Forelimb muscle (tissue), 1 donor: ENCODE data around the gene P3H3. TPM values are rescaled to one million over a fixed set of nuclear protein-coding genes. Genes with fewer than 3 reads are reported as not detected.

Source experiments
- DNase-seq: peaks from one replicate; pipeline ENCODE4 v3.0.0-alpha.2; 2013; ENCODE audit warnings: low read depth
- polyA plus RNA-seq: library from polyadenylated mRNA; unstranded; fragments of 120-200 nt; gene quantifications from one replicate; pipeline ENCODE4 v1.2.1, GENCODE V29; 2013; ENCODE audit not compliant: insufficient read length

Gene P3H3
- polyA plus RNA-seq, 1 donor = 40.3 TPM

DNA sequence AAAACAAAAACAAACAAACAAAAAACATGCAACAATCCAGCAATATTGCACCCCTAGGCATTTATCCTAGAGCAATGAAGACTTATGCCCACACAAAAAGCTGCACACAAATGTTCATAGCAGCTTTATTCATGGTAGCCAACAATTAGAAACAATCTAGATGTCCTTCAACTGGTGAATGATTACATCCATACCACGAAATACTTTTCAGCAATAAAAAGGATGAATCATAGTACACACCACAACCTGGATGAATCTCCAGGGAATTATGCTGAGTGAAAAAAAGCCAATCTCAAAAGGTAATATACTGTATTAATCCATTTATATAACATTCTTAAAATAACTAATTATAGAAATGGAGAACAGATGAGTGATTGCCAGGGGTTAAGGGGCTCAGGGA, 21.0 kb upstream of the P3H3 start:
- no peak for DNase-seq

DNA sequence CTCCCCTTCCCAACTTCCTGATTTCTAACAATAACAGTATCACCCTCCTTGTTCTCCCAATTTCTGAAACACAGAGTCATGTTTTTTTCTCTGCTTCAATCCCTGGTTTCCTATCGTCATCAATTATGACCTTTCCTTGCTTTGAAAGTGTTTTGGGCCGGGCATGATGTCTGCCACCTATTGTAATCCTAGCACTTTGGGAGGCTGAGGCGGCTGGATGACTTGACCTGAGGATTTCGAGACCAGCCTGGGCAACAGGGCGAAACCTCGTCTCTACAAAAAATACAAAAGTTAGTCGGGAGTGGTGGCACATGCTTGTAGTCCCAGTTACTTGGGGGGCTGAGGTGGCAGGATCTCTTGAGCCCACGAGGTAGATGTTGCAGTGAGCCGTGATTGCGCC, 19.2 kb upstream of the P3H3 start:
- DNase-seq = no peak

DNA sequence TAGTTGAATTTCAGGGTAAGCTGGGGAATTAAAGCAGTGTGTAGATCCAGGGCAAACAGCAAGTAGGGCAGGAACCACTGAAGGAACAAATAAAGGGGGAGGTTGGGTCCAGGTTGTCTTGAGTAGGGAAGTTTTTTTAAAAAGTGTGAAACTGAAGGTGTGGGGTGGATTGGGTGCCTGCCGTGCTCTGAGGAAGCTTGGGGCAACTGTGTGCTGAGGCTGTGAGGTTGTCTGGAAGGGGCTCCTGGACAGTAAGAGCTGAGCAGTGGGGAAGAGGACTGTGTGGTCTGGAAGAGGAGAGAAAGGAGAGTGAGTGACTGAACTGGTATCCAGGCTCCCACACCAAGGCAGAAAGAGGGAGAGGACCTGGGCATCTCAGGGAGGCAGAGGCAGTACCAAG, 17.4 kb upstream of the P3H3 start:
- DNase-seq = no peak

GRCh38 chr12:6813363-6813762, 14.8 kb upstream of the P3H3 start:
- no peak for DNase-seq

- DNase-seq = no peak
Measured at GRCh38 chr12:6816598-6816997, 11.6 kb upstream of the P3H3 start.

- no peak for DNase-seq
Measured at GRCh38 chr12:6817098-6817497, 11.1 kb upstream of the P3H3 start.

- no peak for DNase-seq
Measured at GRCh38 chr12:6817662-6818157, 10.5 kb upstream of the P3H3 start.

DNA sequence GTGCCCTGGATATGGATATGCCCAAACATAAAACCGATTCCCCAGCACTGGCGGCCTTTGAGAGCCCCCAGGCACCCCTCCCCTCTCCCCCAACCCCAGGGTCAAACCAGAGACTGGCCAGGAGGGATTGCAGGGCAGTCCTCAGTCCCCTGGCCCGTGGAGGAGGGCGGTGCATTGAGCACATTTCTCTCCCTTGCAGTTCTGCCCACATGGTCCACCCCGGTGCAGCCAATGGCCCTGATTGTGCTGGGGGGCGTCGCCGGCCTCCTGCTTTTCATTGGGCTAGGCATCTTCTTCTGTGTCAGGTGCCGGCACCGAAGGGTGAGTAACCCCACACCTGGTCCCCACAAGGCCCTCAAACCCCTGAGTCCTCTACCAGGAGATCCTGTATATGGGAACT, 10.0 kb upstream of the P3H3 start:
- no peak for DNase-seq

DNA sequence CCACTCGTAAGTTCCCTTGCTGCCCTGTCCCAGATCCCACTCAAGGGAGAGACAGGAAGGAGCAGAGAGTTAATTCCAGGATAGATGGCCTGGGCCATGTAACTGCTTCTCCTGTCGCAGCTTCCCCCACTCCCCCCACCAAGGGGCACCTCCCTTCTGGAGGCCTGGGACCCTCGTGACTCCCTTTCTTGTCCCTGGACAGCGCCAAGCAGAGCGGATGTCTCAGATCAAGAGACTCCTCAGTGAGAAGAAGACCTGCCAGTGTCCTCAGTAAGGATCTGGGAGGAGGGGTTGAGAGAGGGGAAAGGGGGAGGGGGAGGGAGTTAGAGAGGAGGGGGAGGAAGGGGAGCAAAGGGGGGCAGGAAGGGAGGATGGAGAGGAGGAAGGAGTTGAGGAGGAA, 9.6 kb upstream of the P3H3 start:
- DNase-seq = no peak

DNA sequence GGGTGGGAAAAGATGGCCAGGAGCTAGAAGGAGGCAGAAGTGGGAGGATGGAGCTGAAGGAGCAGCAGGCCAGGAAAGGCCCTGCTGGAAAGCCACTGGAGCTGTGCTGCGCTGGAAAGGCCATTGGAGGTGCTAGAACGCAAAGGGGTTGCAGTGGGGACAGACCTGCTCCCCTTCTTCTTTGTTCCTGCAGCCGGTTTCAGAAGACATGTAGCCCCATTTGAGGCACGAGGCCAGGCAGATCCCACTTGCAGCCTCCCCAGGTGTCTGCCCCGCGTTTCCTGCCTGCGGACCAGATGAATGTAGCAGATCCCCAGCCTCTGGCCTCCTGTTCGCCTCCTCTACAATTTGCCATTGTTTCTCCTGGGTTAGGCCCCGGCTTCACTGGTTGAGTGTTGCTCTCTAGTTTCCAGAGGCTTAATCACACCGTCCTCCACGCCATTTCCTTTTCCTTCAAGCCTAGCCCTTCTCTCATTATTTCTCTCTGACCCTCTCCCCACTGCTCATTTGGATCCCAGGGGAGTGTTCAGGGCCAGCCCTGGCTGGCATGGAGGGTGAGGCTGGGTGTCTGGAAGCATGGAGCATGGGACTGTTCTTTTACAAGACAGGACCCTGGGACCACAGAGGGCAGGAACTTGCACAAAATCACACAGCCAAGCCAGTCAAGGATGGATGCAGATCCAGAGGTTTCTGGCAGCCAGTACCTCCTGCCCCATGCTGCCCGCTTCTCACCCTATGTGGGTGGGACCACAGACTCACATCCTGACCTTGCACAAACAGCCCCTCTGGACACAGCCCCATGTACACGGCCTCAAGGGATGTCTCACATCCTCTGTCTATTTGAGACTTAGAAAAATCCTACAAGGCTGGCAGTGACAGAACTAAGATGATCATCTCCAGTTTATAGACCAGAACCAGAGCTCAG, 8.8 kb upstream of the P3H3 start:
- DNase-seq = no peak

DNA sequence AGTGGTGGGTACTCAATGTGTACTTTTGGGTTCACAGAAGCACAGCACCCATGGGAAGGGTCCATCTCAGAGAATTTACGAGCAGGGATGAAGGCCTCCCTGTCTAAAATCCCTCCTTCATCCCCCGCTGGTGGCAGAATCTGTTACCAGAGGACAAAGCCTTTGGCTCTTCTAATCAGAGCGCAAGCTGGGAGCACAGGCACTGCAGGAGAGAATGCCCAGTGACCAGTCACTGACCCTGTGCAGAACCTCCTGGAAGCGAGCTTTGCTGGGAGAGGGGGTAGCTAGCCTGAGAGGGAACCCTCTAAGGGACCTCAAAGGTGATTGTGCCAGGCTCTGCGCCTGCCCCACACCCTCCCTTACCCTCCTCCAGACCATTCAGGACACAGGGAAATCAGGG, 8.0 kb upstream of the P3H3 start:
- DNase-seq = no peak

- no peak for DNase-seq
Measured at GRCh38 chr12:6821591-6822425, 6.4 kb upstream of the P3H3 start, which contains the start of gene GPR162. Gene GPR162 (plus strand): TSS chr12:6821821. CDS start chr12:6823899, 2,078 bp downstream.

DNA sequence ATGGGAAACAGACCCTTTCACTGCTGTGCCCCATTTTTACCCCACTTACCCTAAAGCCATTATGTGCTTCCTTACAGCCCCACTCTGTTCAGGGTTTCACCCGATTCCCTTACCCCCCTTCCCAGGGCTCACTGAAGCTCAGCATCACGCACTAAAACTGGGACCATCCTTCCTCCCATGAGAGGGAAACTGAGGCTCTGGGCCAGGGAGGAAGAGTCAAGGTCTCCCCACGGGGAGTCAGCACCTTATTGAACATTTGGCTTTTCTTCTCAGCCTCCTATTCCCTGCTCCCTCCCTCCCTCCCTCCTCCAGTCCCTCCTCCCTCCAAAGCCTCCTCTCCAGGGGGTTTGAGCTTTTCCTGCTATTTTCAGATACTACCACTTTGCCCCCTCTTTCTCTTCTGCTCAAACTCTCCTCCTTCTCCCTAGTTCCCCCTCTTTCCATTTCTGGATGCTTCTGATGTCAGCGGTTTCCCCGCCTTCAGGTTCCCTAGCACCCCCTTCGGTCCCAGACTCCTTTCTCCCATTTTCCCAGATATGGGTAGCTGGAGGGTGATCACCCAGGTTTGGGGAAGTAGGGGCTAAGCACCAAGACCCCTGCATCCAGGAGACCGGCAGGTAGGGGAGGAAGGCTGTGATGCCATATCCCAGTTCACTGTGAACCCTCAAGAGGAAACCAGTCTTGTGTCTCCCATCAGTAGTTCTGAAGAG, 5.6 kb upstream of the P3H3 start:
- no peak for DNase-seq

- no peak for DNase-seq
Measured at GRCh38 chr12:6823182-6824084, 4.8 kb upstream of the P3H3 start.

DNA sequence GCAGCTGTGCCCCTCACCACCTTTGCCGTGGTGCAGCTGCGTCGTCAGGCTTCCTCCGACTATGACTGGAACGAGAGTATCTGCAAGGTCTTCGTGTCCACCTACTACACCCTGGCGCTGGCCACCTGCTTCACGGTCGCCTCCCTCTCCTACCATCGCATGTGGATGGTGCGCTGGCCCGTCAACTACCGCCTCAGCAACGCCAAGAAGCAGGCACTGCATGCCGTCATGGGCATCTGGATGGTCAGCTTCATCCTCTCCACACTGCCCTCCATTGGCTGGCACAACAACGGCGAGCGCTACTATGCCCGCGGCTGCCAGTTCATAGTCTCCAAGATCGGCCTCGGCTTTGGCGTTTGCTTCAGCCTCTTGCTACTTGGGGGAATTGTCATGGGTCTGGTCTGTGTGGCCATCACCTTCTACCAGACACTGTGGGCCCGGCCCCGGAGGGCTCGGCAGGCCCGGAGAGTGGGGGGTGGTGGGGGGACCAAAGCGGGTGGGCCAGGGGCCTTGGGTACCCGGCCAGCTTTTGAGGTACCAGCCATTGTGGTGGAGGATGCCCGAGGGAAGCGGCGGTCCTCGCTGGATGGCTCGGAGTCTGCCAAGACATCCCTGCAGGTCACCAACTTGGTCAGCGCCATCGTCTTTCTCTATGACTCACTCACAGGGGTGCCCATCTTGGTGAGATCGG, 4.0 kb upstream of the P3H3 start:
- no peak for DNase-seq

GRCh38 chr12:6824901-6825381, 3.3 kb upstream of the P3H3 start:
- DNase-seq = no peak

DNA sequence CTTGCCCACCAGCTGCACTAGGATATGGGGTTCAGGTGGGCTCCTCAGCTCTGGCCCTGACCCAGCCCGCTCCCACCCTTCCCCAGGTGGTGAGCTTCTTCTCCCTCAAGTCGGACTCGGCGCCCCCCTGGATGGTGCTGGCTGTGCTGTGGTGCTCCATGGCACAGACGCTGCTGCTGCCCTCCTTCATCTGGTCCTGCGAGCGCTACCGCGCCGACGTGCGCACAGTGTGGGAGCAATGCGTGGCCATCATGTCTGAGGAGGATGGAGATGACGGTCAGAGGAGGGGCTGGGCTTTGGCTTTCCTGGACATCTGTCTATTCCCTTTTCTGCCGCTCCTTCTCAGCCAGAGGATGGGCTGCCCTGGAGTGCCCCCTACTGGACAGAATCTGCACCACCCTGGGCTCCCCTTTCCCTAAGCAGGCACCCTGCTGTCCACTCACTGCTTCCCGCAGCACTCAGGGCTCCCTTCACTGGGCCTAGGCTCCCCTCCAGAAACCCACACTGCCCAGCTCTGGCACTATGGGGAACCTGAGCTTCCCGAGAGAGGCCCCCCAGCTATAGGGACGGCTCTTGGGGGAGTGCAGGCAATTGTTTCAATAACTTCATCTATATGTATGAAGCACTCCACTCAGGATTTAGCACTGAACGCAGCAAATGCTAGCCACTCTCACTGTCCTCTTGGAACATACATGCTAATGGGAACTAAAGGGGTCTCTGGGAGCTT, 2.6 kb upstream of the P3H3 start:
- peak; percentile 78 for DNase-seq

- DNase-seq = no peak
Measured at GRCh38 chr12:6826125-6826733, 2.0 kb upstream of the P3H3 start.
